Left lung (tissue), 14 donors: Measurements from ENCODE around the gene JPH3. TPM values are rescaled to one million over a fixed set of nuclear protein-coding genes. Genes with fewer than 3 reads are reported as not detected.

Experiments
- ATAC-seq: fragments of 200-7000 bp; cut with Tn5 transposase; one replicate; pipeline ENCODE4 v1.9.1; 2020; ENCODE audit warnings: moderate library complexity
- DNase-seq, 4 donors: peaks; one replicate each; pipeline ENCODE4 v3.0.0-alpha.2; 2013 to 2020
- H3K27ac ChIP-seq, 2 donors: fragments of 200-600 bp; sonication (generic) in 1 of 2; one replicate each; pipeline versions ENCODE4 v1.5.0 to v1.8.0; 2020 to 2021
- H3K27me3 ChIP-seq, 2 donors: fragments of 200-600 bp; sonication (generic) in 1 of 2; one replicate each; pipeline versions ENCODE4 v1.5.0 to v1.8.0; 2020 to 2021
- H3K36me3 ChIP-seq, 2 donors: fragments of 200-600 bp; sonication (generic) in 1 of 2; one replicate each; pipeline versions ENCODE4 v1.5.0 to v1.8.0; 2020 to 2021
- H3K4me1 ChIP-seq, 2 donors: fragments of 200-600 bp; one replicate each; pipeline ENCODE4 v1.8.0; 2021
- H3K4me3 ChIP-seq, 2 donors: fragments of 200-600 bp; sonication (generic) in 1 of 2; one replicate each; pipeline versions ENCODE4 v1.5.0 to v1.8.0; 2020 to 2021; ENCODE audit warnings: mild to moderate bottlenecking in 1 of 2
- H3K9me3 ChIP-seq, 2 donors: fragments of 200-600 bp; sonication (generic) in 1 of 2; one replicate each; pipeline versions ENCODE4 v1.5.0 to v1.8.0; 2020 to 2021
- CTCF ChIP-seq, 2 donors: fragments of 200-600 bp; sonication (generic) in 1 of 2; IDR thresholded peaks; one replicate each; pipeline versions ENCODE4 v1.5.0 to v1.8.0; 2021; ENCODE audit warnings: antibody characterized with exemption in 2 of 2
- intact Hi-C, 2 donors: fragments of 100-400 bp; cut with DNase I; formaldehyde crosslinking; loops; one replicate each; pipeline versions ENCODE4 v1.11.2 to v1.14.2; 2022
- long read RNA-seq, 12 donors: library from polyadenylated mRNA in 2 of 12; unstranded in 2 of 12; transcript quantifications; one replicate each; pipeline ENCODE4 v2.0.0 and lab custom pipeline, GENCODE V29; 2019 to 2026
- polyA plus RNA-seq, 6 donors: library from polyadenylated mRNA; unstranded; fragments of 120-200 nt; gene quantifications; one replicate each; pipeline ENCODE4 v1.2.1, GENCODE V29; 2013; ENCODE audit not compliant: insufficient read length in 6 of 6
- total RNA-seq, 2 donors: library from RNA; stranded (reverse); fragmentation: NEBNext Ultra II Directional; extraction: Animal tissue kit (Norgen Biotek cat#: 25700); gene quantifications; one replicate each; pipeline ENCODE4 v1.2.1, GENCODE V29; 2021
- donor health status: DM: no; HTN: yes; CAD: no.
- donor health status: DM: no; HTN: no; CAD: no.

The JPH3 gene
- total RNA-seq: under 1 TPM in 1 of 2 donors, not detected in 1; 0.06 TPM
- 1 to 10 TPM in 4 of 6 donors, under 1 TPM in 2; 0.83 to 2.5 (median 1.5) TPM for polyA plus RNA-seq
- long read RNA-seq, donor 1: 0 reads
- long read RNA-seq, donor 2, partial matches to known transcripts: 0 of 1 reads
- long read RNA-seq, donor 2, other reads (novel, unspliced or antisense): 0 of 1 reads
- long read RNA-seq, donor 3: 0 reads
- long read RNA-seq, donor 4: 0 reads
- long read RNA-seq, donor 5, partial matches to known transcripts: 0 of 1 reads
- long read RNA-seq, donor 5, other reads (novel, unspliced or antisense): 0 of 1 reads
- long read RNA-seq, donor 6: 0 reads
- long read RNA-seq, donor 7: 0 reads
- long read RNA-seq, donor 8: 0 reads
- long read RNA-seq, donor 9: 0 reads
- long read RNA-seq, donor 10: 0 reads
- long read RNA-seq, donor 11: 0 reads
- long read RNA-seq, donor 12: 0 reads

- H3K27me3 ChIP-seq: peaks cover 43 to 90% of the 10 kb centered on the region in 2 donors
- no peak within 1 kb of the TSS for H3K4me3 ChIP-seq
- peaks cover 0 to 7% of the 10 kb centered on the region in 2 donors for H3K4me1 ChIP-seq
- intact Hi-C loops: no loop called here
- H3K9me3 ChIP-seq: no peaks in the 10 kb centered on the region
- H3K27ac ChIP-seq: no peak within 1 kb of the TSS
- no peak for TF ChIP-seq CTCF (IDR thresholded peaks at IDR 0.05)
- no peaks in the 10 kb centered on the region for H3K36me3 ChIP-seq
- DNase-seq: peak in 1 of 4 donors; percentile 55
- ATAC-seq: no peak
Measured at GRCh38 chr16:87602001-87602775, at the start of gene JPH3. Gene JPH3, plus strand, starts transcription at chr16:87602508. Its CDS starts 639 bp downstream, at chr16:87603147.

- Histone ChIP-seq H3K4me1 (peaks cover 0 to 17% of the 10 kb centered on the region in 2 donors), H3K27me3 (no peaks in the 10 kb centered on the region), H3K36me3 (no peaks in the 10 kb centered on the region), H3K27ac (no peak overlapping the region), H3K9me3 (no peaks in the 10 kb centered on the region), H3K4me3 (no peak overlapping the region)
- TF ChIP-seq CTCF (IDR thresholded peaks at IDR 0.05): no peak
- intact Hi-C loops: no loop called here
- ATAC-seq (no peak), DNase-seq (no peak)
Measured at GRCh38 chr16:87552772-87553573, 49.3 kb upstream of the JPH3 start.

GRCh38 chr16:87554754-87555427, 47.4 kb upstream of the JPH3 start:
- no peak for TF ChIP-seq CTCF (IDR thresholded peaks at IDR 0.05)
- DNase-seq: peak in 2 of 4 donors; percentile 24 to 43
- Histone ChIP-seq H3K27me3 (no peaks in the 10 kb centered on the region), H3K4me1 (peaks cover 0 to 17% of the 10 kb centered on the region in 2 donors), H3K36me3 (no peaks in the 10 kb centered on the region), H3K27ac (peak overlapping the region in 1 of 2 donors; percentile 47), H3K4me3 (no peak overlapping the region), H3K9me3 (no peaks in the 10 kb centered on the region)
- ATAC-seq: peak; percentile 10
- intact Hi-C loops: no loop called here

GRCh38 chr16:87555647-87556046, 46.7 kb upstream of the JPH3 start:
- H3K9me3 ChIP-seq: no peaks in the 10 kb centered on the region
- peaks cover 0 to 17% of the 10 kb centered on the region in 2 donors for H3K4me1 ChIP-seq
- TF ChIP-seq CTCF (IDR thresholded peaks at IDR 0.05): no peak
- DNase-seq (peak in 1 of 4 donors; percentile 52), ATAC-seq (no peak)
- H3K4me3 ChIP-seq: no peak overlapping the region
- no peaks in the 10 kb centered on the region for H3K36me3 ChIP-seq
- H3K27ac ChIP-seq: no peak overlapping the region
- no peaks in the 10 kb centered on the region for H3K27me3 ChIP-seq
- intact Hi-C loops: no loop called here
